Stimulated activated CD4-positive, alpha-beta T cell treated with anti-CD3 and anti-CD28 coated beads, TNF-alpha, amount 100 ng/mL, for 48 hours (primary cell): ENCODE results near the gene ADAM33.

Source experiments
- DNase-seq, 3 donors: peaks; one replicate each; pipeline ENCODE4 v3.0.0-alpha.2; 2020; ENCODE audit warnings: low read depth in 3 of 3

ADAM33 gene

GRCh38 chr20:3710011-3710466 lies 28.2 kb upstream of the ADAM33 start:
- no peak for DNase-seq

DNA sequence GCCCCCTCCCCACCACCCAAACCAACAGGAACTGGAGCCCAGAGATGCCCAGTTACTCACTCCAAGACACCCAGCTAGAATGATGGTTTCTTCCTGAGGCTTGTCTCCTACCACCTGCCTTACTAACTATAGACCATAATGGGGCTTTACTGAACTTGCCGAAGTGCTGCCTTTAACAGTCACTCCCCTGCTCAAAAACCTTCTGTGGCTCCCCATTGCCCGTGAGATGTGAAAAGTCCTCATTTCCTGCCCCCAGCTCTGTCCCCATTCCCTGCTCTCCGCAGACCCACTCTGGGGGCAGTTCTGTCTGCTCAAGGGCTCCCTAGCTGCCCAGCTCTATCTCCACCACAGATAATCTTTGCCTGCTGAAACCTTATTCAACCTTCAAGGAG lies 25.7 kb upstream of the ADAM33 start:
- DNase-seq = no peak

DNA sequence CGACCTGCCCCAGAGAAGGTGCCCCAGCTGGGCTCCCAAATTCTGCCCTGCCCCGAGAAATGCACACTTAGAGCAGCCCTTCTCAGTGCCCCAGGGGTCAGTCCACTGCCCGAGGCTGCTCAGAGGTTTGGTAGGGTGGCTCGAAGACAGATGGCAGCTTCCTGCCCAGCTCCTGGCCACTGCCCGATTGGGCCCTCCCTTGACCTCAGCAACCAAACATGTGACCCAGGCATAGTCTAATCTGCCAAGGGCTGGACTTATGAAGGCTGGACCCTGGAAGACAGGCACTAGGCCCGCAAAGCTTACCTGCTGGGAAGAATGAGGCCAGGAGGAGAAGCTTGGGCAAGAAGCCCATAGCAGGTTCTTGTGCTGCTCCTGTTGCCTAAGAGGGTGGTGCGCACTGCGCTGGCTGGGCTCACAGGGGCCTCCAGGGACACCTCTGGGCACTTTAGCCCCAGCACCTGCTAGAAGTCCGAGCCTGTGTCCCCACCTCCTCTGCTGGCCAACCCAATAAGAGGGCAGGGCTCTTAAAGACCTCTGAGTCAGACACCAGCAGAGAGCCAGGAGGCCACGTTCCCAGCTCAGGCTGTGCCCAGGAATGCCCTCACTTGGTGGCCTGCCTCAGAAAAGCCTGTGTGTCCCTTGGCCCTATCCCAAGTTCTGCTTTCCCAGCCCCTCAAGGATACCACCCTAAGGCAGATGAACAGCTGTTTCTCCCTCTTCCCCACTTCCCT lies 25.1 kb upstream of the ADAM33 start:
- DNase-seq = no peak

GRCh38 chr20:3705970-3706739 lies 24.3 kb upstream of the ADAM33 start:
- DNase-seq = no peak

DNA sequence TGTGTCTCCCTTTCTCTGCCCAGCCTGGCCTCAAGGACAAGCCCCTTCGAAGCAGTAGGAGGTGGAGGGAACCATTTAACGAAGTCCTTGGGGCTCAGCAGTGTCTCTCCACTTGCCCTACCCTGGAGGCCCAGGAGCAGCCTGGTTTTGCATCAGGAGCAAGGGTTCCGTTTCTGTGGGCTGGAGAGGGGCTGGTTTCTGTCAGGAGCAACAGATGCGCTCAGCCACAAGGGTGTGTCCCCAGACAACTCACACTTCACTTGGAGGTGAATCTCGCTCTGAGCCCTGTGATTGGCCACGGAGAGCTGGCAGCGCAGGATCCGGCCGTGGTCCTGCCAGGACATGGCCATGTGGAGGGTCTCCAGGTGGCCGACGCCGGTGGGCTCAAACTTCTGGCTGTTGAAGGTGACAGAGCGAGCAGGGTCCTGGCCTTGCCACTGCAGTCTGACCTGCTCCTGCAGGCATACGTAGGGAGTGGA lies 23.7 kb upstream of the ADAM33 start:
- no peak for DNase-seq

- no peak for DNase-seq
Observed at GRCh38 chr20:3704087-3704486, 22.3 kb upstream of the ADAM33 start.

- DNase-seq = no peak
Observed at GRCh38 chr20:3702611-3703391, 21.0 kb upstream of the ADAM33 start.

- DNase-seq = no peak
Observed at GRCh38 chr20:3701061-3701998, 19.5 kb upstream of the ADAM33 start.

DNA sequence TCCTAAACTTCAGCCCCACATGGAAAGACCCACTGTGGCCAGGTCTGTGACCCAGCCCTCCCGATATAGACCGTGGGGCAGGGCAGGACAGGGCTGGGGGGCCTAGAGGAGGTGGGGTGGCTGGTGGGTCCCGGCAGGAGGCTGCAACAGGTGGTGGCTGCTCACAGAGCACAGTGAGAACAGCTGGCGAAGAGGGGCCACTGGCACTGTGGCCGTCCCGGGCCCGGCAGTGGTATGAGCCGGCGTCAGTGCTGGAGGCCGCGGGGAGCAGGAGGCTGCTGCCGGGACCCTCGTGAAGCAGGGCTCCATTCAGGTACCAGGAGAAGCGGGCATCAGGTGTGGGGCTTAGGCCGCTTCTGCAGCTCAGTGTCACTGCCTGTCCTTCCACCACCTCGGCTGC lies 17.2 kb upstream of the ADAM33 start:
- no peak for DNase-seq

DNA sequence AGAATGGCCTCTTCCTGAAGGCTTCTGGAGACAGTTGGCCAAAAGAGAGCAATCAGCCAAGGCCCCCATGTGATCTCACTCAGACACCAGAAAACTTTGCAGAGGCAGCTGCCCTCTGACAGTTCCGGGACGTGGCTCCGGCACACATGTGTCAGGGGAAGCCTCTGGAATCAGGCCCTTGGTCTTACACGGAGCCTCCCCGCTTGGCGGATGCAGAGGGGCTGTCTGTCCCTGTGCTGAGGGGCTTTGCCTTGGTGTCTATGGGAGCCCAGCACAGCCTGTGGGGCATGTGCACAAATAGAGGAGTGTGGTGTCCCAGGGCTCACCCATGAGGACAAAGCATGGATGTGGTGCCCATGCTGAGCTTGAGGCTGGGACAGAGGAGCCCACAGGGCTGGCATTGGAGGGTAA lies 16.8 kb upstream of the ADAM33 start:
- DNase-seq = no peak

DNA sequence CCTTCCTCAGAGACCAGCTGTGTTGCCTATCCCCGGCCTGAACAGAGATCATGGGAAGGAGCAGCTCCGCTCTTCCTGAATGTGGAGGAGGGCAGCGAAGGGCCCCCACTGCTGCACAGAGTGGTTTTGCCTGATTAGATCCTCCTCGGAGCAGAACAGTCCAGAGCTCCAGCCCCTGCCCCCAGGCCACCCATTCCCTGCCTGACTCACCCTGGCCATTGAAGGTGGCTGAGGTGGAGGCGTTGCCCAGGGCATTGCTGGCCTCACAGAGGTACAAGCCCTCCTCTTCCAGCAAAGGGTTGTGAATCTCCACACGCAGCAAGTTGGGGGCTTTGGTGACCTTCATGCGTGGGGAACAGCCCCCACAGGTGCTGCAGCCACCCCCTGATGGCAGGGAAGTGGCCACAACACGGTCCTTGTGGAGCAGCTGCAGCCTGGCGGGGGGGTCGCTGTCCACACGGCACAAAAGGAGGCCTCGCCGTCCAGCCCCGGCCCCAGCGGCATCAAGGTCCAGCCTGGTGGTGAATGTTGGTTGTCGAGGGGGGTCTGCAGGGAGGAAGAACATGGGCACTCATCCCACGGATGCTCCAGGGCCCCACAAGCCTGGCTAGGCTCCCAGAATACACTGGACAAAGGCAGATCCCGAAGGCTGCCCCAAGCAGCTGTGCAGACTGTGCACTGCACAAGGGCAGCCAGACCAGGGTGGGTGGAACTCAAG lies 15.9 kb upstream of the ADAM33 start:
- no peak for DNase-seq

DNA sequence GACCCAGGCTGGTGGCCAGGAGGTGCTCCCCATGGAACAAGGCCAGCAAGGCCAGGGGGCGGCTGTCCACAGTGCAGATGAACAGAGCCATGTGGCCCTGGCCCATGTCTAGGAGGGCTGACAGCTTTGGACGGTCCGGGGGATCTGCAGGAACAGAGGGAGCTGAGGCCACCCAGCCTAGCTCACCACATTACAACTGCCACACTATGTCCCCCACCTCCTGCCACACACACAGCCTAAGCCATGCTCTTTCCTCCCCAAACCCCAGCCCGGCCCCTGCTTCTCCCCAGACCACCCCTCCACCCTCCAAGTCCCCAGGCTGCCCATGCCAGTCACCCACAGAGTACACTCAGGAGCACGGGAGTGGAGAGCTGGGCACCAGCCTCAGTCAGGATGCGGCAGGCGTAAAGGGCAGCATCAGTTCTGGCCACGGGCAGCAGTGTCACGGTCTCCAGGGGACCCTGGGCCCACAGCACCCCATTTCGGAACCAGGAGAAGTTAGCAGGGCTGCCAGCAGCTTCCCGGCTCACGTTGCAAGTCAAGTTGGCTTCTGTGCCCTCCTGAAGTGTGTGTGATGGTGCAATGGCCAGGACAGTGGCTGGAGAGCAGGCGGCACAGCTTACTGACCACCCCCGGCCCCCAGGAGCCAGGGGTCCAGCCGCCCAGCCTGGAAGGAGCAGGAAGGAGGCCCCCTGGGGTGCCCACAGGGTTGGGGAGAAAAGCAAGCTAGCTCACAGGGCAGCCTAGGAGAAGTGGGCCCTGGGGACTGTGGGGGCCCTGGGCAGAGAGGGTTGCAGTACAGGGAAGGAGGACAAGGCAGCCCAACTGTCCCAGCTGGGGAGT lies 15.2 kb upstream of the ADAM33 start:
- no peak for DNase-seq

DNA sequence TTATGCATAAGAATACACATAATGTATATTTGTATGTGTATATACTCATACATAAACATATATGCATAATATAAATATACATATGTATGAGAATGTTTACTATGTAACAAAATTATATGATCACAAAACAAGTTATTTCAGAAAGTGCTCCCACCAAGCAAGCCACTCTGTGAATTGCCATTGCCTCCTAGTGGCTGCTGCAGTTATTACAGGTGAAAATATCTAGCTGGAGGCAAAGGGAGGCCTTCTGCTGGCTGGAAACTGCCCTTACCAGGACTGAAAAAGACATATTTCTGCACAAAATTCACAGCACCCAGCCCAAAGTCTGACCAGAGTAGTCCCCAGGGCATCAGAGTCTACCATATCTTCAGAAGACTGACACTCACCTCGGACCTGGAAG lies 14.4 kb upstream of the ADAM33 start:
- DNase-seq = no peak

- no peak for DNase-seq
Observed at GRCh38 chr20:3694864-3695263, 13.1 kb upstream of the ADAM33 start.

- no peak for DNase-seq
Observed at GRCh38 chr20:3693376-3693775, 11.6 kb upstream of the ADAM33 start.

DNA sequence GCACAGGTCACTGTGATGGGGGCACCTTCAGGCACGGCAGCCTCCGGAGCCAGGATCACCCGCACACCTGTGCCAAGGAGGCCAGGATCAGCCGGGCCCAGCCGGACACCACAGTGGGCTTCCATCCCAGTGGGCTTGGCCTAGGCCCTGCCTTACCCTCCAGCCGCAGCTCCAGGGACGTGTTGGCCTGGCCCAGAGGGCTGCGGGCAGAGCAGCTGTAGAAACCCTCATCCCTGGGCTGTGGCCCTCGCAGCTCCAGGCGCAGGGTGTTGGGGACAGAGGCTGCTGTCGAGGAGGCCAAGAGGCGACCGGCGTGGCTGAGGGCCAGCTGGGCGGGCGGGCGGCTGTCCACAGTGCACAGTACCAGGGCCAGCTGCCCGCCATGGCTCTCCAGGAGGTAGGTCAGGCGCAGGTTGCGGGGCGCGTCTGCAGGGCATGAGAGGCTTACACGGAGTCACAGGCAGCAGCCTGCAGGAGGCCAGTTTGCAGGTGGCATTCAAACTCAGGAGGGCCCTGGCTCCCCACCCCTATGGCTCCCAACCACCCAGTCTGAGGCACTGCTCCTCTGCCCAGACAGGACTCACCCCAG lies 11.0 kb upstream of the ADAM33 start:
- no peak for DNase-seq

- DNase-seq = no peak
Observed at GRCh38 chr20:3691897-3692296, 10.1 kb upstream of the ADAM33 start.

GRCh38 chr20:3691306-3691705 lies 9.5 kb upstream of the ADAM33 start:
- no peak for DNase-seq

DNA sequence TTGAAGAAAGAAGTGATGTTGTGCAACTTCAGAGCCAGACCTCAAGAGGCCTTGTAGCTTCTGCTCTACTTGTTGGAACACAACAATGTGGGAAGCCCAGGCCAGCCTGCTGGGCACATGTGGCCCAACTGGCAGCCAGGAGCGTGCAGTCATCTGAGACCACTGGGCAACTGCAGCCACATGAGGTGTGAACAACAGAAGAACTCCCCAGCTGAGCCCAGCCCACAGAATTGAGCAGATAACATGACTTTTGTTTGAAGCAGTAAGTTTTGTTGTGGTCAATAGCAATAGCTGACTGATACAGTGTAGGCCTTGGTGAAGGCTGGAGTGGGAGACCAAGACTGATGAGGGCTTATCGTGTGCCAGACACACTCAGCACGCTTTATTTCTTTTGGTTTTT lies 8.6 kb upstream of the ADAM33 start:
- no peak for DNase-seq
